Stimulated activated naive CD4-positive, alpha-beta T cell (primary cell): ENCODE measurements around the gene MSMB.
A peak's percentile ranks its signal among the peaks of the same experiment; 100 is the strongest.
"Not testable (repeated sequence)": the region's sequence is repeated elsewhere in the genome, so short reads cannot be mapped to it uniquely, and the experiment has no call there.

Source experiments
- DNase-seq, 6 experiments: peaks; one replicate each; lab custom pipeline; 2025; lab: John Stamatoyannopoulos, UW

Gene MSMB, protein sequence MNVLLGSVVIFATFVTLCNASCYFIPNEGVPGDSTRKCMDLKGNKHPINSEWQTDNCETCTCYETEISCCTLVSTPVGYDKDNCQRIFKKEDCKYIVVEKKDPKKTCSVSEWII

DNA sequence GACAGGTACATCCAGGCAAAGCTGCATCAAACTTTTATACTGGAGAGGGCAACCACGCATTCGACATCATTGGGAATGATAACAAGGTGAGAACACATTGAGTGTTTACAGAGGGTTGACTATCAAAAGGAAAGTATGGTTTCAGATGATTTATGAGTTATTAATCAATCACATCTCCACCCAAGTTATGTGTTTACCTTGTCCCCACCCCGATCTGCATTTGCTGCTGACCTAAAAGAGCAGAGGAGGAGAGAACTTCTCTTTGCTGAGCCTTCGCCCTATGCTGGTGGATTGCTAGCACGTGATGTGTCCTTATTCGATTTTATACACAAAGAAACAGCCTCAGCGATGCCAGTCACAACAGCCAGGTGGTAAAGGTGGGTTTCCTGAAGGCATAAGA is at the start of gene MSMB:
MSMB (minus strand) TSS at position 9 of the 400 bp plus-strand sequence. CDS start 32 bp downstream, outside the sequence.
- no peak for DNase-seq

DNA sequence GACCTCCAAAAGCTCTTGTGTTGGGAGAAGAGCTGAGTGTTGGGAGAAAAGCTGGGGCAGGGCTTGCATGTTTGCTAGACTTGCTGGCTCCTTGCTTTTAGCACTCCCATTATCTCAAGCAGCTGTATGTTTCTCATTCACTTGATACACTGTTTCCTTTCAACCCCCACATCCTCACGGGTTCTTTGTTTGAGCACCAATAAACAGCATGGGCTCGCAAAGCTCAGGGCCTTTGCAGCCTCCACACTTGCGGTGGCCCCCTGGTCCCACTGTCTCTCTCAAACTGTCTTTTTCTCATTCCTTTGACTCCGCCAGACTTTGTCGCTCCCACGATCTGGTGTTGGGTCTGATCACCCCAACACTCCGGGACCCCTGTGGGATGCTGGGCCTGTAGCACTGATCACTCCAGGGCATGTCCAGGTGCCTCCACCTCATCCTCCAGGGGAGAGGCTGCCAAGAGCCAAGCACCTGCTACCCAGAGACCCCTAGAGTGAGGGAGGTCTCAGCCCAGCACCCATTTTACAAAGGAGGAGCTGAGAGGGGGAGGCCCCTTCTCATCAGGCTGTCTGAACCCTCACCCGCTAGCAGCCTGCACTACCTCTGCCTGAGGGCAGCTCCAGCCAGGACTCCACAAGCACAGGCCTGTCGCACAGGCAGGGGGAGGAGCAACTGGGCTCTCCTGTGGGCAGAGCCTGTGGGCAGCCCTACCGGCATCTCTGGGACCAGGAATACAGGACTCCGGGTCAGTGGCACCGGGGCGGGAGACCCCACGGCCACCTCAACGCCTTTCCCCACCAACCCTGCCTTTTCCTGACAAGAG is 49.1 kb upstream of the MSMB start:
- DNase-seq, result peak in 4 of 6 experiments; percentile 5 to 51 (median 24)

DNA sequence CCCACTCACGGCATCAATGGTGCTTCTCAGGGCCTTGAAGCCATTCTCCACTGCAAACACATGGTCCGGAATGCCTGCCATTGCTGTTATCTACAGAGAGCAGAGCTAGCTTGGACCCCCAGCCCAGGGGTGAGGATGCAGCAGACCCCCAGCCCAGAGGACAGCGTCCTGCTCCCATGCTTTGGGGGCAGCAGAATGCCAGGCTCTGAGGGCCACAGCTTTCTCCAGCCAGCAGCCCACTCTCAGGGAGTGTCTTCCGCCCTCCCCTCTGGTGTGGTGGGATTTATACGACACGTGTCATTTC is 48.1 kb upstream of the MSMB start:
- no peak for DNase-seq

DNA sequence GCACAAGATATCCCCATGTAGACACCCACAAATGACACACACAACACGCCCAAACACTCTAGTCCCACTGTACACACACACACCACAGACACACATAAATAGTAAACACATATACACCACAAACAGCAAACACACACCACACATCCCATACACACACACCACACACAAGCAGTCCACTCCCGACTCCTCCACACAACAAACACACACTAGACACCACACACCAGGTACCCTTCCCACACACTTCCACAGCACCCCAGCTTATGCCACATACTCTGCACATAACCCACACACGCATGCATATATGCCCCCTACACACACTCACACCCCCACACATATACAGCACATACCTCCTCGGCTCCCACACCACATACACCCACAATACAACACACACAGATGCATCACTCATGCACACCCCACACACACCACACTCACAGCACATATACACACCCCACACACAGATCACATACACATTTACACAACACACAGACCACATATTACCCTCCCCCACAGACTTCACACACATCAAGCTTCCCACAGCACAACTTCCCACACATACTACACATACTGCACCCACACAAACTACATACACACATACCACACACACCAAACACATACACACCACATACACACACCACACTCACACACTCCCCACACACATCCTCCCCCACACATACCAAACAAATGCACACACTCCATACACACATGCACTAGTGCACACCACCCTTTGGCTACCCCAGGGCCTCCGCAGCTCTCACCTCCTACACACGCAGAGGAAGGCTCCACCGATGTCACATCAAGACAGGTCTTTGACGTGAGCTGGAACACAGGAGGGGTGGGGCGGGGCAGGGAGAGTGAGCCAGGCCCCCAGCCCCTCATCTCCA is 47.5 kb upstream of the MSMB start:
- peak; percentile 26 to 74 (median 60) for DNase-seq

DNA sequence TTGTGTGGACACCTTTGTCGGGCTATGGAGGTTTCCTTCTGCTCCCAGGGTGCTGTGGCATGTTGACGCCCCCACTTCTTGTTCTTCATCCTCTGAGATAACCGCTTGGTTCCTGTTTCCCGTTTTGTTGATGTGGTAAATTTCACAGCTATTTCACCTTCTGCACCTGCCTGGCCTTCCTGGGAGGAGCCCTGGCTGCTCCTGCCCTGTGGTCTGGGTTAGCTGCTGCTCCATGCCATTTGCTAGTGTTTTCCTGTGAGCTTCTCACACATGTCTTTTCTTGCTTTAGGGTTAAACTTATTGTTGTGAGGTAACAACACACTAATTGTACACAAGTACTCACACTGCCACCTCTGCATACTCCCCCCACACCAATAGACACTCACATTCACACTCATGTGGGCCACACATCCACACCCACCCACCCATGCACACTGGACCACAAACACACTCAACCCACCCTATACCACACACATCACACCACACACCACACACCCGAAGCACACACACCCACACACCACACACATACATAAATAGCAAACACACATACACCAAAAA is 46.5 kb upstream of the MSMB start:
- DNase-seq, result peak in 5 of 6 experiments; percentile 37 to 75 (median 58)

DNA sequence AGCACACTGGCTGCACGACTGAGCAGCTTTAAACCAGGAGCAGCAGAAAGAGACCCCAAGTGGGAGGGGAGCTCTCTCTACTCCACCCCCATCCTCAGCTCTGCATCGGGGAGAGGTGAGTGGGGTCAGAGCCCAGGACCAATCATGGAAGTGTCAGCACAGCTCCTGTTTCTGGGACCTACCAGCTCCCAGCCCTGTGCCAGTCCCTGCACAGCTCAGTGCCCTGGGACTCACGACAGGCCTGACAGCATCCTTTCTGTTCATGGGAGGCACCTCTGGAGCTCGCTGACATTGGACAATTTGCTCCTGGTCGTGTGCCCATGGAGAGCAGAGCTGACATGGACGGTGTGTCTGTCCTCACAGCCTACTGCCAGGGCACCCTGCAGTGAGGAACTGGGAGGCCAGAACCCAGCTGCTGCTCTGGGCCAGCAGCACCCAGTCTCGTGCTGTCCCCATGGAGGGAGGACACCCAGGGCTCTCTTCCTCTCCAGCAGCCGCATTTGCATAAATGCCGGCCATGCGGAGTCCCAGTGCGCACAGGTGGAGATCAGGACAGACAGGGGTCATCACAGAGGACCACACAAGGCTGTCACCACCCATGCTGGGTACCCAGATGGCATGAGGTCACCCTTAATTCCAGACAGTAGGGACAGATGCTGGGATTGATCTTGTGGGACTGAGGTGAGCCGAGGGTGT is 45.9 kb upstream of the MSMB start:
- DNase-seq, result peak in 2 of 6 experiments; percentile 37 to 49

DNA sequence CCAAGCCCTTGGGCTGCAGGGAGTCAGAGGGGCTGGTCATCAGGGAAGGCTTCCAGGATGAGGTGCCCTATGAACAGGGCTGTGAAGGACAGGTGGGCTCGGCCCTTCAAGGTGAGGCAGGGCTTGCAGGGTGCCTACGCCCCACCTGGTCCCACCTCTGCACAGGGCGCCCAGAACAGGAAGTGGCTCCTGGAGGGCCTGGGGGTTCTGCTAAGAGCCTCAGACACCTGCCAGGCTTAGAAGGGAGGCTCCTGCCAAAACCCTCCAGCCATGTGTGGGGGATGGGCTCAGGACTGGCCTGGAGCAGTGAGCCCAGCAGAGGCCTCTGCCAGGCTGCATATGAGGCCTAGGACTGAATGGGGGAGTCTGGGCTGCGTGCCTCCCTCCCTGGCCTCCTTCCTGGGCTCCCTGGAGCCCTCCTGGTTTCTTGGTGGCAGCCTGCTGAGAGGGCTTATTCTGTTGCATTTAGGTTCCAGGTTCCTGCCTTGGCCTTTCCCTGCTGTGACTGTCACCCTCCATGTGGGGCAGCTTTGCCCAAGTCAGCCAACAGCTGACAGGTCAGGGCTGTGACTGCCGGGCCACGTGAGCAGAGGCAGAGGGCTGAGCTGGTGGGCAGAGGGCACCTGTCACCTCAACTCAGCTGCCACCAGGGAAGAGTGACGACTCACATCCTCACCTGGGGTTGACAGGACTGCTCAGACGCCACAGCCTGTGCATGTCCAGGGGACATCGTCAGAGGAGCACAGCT is 45.2 kb upstream of the MSMB start:
- peak in 5 of 6 experiments; percentile 9 to 37 (median 25) for DNase-seq

DNA sequence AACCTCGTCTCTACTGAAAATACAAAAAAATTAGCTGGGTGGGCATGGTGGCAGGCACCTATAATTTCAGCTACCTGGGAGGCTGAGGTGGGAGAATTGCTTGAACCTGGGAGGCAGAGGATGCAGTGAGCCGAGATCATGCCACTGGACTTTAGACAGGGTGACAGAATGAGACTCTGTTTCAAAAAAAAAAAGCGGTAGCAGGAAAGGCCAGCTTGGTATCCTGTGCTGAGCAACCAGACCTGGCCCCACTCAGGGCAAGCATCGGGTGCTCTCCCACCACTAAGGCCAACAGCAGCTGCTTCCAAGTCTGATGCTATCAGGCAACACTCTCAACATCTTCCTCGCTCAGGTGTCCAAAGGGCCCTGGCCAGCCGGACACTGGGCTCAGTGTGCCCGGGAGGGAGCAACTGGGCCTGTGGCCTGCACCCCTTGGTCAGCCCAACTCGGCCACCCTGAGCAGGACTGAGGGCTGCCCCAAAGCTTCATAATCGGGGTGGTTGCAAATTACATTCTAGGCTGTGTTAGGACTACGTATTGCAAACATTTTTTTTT is 44.3 kb upstream of the MSMB start:
- no peak for DNase-seq

DNA sequence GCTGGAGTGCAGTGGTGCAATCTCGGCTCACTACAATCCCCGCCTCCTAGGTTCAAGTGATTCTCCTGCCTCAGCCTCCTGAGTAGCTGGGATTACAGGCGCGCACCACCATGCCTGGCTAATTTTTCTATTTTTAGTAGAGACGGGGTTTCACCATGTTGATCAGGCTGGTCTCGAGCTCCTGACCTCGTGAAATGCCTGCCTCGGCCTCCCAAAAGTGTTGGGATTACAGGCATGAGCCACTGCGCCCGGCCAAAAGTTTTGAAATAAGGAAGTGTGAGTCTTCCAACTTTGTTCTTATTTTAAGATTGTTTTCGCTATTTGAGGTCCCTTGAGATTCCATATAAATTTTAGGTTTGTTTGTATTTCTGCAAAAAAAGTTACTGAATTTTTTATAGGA is 41.3 kb upstream of the MSMB start:
- DNase-seq, result not testable (repeated sequence)

DNA sequence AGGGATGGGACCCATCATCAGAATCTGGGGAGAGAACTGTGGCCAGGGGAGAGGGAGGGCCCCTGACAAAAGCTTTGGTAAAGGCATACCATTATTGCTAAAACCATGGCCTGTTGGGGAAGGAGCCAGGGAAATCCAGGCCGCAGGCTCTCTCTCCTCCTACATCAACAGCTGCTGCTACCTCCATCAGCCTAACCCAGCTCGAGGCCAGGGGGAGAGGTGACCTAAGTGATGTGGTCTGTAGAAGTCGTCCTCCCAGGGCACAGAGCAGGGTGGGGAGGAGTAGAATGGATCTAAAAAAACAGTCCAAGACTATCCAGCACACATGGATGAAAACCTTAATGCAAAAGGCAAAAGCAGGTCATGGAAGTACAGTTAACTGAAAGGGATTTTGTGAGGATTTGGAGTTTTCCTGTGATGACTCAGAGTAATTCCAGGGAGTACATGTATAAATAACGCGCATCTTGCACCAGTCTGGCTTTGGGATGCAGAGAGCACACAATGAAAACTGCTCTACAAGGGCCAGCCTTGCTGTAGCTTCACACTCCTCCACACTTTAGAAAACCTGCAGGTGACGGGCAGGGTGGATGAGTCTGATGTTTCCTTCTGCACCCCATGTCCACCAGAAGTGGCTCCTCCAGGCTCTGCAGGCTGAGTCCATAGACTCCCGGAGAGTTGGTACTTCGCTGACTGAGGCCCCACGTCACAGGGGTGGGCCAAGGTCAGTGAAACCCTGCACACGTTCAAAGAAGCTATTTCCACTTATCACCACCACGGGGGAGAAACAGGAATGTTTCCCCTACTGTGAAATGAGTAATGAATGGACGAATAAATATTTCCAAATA is 38.5 kb upstream of the MSMB start:
- DNase-seq, result no peak

DNA sequence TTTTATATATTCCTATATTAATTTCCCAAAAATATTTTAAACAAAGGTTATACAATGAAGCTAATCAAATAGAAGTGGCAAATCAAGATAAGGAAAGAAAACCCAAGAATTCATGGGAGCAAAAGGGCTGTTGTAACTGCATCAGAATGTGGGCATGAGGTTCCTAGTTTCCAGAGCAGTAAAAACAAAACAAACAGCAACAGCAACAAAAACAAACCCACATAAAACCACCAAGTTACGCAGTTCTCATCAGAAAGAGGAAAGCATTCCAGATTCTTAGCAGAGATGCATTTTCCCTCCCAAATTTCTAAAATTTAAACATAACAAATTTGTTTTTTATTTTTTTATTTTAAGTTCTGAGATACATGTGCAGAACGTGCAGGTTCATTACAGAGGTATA is 34.8 kb upstream of the MSMB start:
- no peak for DNase-seq

DNA sequence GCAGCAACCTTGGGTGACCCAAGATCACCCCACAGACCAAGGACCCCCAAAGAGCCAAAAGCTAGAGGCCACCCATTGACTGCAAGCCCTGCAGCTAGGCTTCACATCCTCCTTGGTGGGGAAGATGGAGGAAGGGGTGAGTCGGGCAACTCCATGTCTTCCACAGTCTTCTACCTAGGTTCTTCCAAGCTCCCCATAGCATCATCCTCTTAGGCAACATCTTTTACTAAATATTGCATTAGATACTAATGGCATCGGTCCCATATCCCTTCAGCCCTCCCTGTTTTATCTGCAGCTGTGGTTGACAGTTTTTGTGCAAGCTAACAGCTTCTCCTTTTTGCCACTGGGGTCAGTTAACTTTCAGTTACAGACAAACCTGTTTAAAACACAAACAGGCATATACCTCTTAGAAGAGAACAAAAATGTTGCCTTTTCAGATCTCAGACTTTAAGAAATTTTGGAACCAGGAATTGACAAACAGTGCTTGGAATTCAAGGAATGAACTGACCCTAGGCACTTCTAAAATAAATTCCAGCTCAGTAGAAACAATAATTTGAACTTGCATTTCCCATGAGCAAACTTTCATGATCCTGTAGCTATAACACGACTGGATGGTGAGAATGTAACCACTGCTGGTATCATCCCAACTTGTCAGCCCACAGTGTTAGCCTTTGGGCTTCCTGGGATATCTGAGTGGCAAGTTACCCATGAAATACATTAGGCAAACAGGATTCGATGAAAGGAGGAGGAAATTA is 33.9 kb upstream of the MSMB start:
- no peak for DNase-seq

DNA sequence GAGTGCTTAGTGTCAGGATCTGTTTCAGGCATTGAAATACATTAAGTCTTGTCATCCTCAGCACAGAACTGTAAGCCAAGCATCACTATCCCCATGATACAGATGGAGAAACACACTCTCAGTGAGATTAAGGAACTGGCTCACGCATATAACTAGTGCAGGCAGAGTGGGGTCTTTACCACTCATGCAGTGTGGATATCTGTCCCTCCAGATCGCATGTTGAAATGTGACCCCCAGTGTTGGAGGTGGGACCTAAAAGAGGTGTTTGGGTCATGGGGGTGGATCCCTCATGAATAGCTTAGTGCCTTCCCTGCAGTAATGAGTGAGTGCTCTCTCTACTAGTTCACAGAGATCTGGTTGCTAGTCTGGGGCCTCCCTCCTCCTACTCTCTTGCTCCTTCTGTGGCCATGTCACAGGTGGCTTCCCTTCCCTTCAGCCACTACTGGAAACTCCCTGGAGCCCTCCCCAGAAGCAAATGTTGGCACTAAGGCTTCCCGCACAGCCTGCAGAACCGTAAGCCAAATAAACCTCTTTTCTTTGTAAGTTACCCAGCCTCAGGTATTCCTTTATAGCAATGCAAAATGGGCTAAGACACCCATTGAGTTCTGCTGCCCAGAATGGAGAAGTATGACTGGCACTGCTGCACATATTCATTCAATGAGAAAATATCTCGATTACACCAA is 31.8 kb upstream of the MSMB start:
- no peak for DNase-seq

DNA sequence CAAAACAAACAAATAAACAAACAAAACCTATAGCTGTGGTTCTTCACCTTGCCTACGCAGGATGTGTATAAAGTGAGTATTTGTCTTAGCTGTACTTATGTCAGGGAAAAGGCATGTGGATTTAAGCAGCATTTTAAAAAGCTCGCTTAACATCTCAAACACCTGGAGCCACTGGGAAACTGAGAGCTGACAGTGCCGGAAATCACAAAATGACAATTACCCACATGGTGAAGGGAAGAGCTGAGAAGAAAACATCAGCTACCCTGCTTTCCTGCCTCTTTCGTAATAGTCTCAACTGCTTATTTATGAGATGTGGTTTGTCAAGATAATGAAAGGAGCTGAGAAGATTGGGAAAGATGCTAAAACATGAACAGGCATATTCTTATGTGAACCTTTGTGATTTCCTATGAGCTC is 31.1 kb upstream of the MSMB start:
- peak in 1 of 6 experiments; percentile 39 for DNase-seq

DNA sequence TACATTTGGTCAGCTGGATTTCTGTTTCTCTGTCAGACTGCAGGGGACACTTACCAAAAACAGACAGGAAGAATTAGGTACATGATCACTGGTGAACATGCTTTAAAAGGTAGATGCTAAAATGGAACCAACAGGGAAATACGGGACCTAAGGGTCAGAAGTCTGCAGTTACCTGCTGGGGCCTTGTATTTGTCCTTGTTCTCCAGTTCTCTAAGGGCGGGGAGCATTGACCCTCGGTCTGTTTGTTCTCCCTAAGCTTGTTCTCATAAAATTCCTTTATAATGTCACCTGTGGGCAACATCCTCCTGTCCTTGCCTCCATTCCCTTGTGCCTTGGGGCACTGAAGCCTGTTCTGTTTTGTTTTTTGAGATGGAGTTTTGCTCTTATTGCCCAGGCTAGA is 29.8 kb upstream of the MSMB start:
- DNase-seq, result no peak

DNA sequence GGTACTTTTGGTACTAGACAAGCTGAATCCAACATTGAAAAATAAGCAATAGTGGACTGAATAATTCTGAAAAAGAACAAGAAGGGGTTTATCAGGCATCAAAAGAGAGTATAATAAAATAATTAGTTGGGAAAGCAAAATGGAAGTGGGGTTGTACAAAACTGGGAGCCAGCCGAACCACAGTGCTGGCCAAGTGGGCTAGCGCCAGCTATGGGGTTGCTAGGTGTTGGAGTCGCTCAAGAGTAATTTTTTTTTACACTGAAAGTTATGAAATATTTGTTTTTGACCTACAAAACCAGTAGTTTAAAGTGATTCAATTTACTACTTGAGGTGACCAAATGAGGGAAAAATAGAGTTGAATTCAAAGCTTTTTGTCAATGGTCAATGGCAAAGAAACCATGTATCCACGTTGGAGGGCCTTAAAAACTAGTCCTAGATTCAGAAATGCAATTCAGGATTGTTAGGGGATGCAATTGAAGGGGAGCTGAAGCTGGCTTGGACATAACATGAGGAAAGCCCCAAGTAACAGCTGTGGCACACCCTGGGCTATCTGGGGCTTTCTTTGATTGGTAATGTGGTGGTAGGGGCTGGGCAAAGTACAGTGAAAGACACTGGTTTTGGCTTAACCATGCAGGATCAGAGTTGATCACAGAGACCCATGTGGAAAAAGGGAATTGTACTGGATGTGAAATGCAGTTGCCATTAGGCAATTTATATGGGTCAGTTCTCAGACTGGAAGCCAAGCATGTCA is 28.3 kb upstream of the MSMB start:
- no peak for DNase-seq

DNA sequence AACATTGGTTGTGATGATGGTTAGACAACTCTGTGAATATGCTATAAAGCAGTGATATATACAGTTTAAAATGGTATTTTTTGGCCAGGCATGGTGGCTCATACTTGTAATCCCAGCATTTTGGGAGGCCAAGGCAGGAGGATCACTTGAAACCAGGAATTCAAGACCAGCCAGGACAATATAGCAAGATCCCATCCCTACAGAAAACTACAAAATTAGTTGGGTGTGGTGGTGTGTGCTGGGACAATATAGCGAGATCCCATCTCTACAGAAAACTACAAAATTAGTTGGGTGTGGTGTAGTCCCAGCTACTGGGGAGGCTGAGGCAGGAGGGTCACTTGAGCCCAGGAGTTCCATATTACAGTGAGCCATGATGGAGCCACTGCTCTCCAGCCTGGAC is 27.5 kb upstream of the MSMB start:
- no peak for DNase-seq

DNA sequence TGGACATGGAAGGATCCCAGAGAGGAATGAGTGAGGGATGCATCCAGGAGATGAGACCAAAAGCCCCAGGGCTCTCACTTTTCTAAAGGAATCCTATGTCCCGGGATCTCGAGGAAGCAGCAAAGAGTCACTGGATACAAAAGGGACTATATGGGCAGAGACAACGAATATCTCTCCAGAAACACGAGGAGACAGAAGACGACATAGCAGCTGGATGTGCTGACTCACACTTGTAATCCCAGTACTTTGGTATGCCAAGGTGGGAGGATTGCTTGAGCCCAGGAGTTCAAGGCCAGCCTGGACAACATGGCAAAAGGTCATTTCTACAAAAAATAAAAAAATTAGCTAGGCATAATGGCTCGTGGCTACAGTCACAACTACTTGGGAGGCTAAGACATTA is 24.7 kb upstream of the MSMB start:
- no peak for DNase-seq
